Sciatic nerve (tissue), 2 donors: Measurements from ENCODE around the gene CREBBP. TPM values are rescaled to one million over a fixed set of nuclear protein-coding genes. Genes with fewer than 3 reads are reported as not detected.
"Not testable (repeated sequence)": the region's sequence is repeated elsewhere in the genome, so short reads cannot be mapped to it uniquely, and the experiment has no call there.

Source experiments
- ATAC-seq: fragments of 200-7000 bp; cut with Tn5 transposase; one replicate; pipeline ENCODE4 v1.9.1; 2020; ENCODE audit warnings: mild to moderate bottlenecking, moderate library complexity
- DNase-seq: peaks from one replicate; pipeline ENCODE4 v3.0.0-alpha.2; 2020; ENCODE audit warnings: low spot score
- intact Hi-C: fragments of 100-400 bp; cut with DNase I; formaldehyde crosslinking; loops from one replicate; pipeline ENCODE4 v1.14.2; 2022
- total RNA-seq: library from RNA; stranded (reverse); fragmentation: NEBNext Ultra II Directional; extraction: Animal tissue kit (Norgen Biotek cat#: 25700); gene quantifications from one replicate; pipeline ENCODE4 v1.2.1, GENCODE V29; 2021
- donor health status: DM: no; HTN: no; CAD: no.
- donor health status: DM: no; HTN: no; CAD: no.

The CREBBP gene
- 120 TPM for total RNA-seq

DNA sequence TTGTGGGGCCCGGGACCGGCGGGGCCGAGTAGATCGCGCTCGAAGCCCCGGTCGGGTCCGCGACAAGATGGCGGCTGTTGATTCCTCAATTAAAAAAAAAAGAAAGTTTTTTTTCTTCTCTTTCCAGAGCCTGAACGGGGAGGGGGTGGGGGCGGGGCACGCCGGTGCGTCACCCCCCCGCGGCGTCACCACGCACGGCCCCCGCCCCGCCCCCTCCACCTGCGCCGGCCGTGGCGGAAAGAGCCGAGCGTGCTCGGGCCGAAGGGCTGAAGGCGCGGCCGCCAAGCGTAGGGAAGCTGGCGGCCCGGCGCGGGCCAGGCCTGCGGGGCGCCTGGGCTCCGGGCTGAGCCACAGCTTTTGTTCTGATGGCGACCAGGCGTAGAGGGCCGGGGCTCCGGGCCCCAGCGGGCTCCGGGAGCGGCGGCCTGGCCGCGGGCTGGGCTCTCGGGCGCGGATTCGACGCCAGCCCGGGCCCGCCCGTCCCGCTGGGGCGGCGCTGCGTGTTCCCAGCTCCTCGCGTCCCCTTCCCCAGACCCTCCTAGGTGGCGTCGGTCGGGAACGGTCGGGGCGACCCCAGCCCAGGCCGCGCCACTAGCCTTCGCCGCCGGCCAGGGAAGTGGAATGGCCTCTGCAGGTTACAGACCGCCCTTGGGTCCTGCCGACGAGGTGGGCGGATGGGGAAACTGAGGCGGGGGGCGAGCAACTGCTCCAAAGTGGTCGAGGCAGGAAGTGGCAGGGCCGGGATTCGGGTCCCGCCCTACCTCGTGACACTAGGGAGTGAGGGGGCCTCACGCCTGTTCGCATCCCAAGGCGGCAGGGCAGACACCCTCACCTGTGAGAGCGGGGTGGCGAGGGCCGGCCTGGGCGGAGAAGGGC lies at the start of gene CREBBP:
TSS of gene CREBBP (minus strand) at position 91 of the 876 bp plus-strand sequence. CDS start 797 bp downstream, outside the sequence.
- ATAC-seq = peak; percentile 94
- intact Hi-C loops = no loop called here
- DNase-seq = peak; percentile 91

DNA sequence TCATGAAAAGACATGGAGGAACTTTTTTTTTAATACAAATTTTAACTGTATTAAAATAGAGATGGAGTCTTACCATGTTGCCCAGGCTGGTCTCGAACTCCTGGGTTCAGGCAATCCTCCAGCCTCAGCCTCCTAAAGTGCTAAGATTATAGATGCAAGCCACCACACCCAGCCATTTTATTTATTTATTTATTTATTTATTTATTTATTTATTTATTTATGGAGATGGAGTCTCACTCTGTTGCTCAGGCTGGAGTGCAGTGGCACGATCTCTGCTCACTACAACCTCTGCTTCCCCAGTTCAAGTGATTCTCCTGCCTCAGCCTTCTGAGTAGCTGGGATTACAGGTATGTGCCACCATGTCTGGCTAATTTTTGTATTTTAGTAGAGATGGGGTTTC lies 46.6 kb upstream of the CREBBP start:
- DNase-seq, ATAC-seq, intact Hi-C loops: not testable (repeated sequence)

DNA sequence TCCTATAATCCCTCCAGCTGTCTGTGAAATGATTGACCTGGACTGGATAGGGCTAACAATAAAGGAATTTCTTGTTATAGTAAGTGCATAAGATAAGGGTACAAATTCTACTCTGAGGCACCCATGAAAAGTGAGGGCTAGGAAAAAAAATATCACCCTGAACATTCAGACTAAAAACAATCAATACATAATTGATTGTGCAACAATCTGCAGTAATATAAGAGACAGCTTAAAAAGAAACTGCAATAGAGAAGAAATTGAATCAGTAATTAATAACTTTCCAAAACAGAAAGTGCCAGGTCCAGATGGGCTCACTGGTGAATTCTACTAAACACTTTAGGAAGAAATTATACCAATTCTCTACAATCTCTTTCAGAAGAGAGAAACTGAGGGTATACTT lies 44.2 kb upstream of the CREBBP start:
- intact Hi-C loops = no loop called here
- ATAC-seq = no peak
- no peak for DNase-seq

DNA sequence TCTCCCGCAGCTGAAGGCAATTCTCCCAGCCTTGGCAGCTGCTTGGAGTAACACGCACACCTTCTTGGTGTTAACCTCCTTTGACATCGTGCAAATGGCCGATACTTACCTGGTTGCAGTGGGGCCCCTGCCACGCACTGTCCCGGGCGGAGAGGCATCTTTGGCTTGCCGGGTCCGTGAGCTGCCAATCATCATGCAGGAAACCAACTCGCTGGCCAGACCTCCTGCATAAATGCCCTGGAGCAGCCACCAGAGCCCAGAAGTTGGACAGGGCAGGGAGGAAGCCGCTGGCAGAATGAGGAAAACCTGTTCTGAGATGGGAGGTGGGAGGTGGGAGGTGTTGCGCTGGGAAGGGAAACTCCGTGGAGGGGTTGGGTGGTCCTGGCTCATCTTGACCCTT lies 41.7 kb upstream of the CREBBP start:
- ATAC-seq (no peak), DNase-seq (peak; percentile 28)
- intact Hi-C loops = no loop called here

DNA sequence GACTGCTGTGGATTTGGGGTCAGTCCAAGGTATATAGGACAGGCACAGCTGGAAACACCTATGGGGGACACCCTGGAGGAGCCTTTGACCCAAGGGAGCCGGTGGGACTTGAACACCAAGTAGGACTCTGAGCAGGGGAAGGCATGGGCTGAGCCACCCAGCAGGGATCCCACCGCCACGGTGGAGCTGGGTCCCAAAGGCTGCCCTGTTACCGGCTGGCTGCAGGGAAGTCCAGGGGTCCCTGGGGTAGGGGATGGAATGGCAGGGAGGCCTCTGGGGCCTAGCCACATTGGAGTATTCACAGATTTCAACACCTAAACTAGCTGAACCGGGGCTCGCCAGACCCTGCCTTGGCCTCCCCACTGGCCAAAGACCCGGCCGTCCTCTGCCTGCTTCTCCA lies 39.7 kb upstream of the CREBBP start:
- intact Hi-C loops = no loop called here
- peak; percentile 36 for DNase-seq
- no peak for ATAC-seq

DNA sequence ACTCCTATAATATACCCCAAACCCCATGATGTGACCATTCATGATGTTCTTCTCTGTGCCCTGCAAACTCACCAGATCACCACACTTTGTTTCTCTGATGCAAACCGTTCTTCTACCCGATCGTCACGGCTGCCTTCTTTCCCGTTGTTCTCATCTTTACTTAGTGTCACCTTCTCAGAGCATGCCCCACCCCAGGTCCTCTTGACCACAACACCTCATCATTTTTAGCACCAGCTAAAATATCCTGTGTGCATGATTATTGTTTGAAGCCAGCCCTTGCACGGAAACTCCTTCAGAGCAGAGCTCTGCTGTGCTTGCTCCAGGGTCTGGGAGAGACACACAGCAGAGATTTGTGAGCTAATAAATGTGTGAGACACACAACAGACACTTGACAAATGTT lies 38.9 kb upstream of the CREBBP start:
- ATAC-seq = no peak
- peak; percentile 3 for DNase-seq

DNA sequence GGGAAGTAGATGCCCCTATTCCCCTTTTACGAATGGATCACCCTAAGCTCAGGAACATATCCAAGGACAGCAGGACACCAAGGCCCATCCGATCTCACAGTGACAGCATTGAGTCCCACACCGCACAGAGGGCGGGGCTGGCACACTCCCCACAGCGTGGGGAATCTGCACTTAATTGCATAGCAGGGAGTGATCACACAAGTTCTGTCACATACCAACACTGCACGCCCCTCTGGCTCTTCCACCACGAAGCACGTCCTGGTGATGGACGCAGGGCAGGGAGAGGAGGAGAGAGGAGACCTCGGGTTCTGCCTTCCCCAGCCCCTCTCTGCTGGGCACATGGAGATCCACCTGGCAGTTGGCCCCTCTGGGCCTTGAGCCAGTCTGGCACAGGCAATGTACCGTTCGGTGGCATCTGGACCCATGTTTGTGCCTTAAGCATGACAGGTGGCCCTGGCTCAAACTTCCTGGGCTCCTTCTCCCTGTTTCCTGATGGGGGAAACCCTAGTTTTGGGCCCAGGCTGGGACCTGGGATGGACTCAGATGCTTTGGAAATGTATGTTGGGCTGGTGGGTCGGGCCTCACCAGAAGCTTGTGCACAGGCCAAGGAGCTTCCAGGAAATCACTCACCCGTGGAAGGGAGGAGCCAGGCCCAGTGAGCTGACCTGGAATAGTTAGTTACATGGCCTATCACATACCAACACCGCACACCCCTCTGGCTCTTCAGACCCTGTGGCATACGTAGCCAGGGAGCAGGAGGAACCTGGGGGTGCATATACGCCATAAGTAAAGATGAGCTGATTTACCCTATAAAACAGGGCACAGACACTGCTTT lies 35.1 kb upstream of the CREBBP start:
- intact Hi-C loops = no loop called here
- peak; percentile 12 for DNase-seq
- ATAC-seq = no peak

More for the DNA sequence above, 38.9 kb upstream of the CREBBP start:
- intact Hi-C loops = no loop called here

DNA sequence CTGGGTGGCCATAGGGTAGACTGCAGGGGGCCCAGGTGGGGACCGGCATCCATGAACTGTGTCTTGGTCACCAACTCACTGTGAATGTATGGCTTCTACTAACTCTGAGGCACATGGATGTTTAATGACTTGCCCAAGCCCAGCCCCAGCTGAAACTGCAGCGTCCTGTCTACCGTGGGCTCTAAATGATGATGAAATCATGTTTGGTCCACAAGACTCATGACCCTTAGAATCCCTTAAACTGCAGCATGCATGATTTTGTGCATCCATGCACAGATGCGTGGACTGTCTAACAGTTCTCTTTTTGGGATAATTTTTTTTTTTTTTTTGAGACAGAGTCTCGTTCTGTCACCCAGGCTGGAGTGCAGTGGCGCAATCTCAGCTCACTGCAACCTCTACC lies 32.4 kb upstream of the CREBBP start:
- ATAC-seq = no peak
- DNase-seq = no peak
- intact Hi-C loops = no loop called here

DNA sequence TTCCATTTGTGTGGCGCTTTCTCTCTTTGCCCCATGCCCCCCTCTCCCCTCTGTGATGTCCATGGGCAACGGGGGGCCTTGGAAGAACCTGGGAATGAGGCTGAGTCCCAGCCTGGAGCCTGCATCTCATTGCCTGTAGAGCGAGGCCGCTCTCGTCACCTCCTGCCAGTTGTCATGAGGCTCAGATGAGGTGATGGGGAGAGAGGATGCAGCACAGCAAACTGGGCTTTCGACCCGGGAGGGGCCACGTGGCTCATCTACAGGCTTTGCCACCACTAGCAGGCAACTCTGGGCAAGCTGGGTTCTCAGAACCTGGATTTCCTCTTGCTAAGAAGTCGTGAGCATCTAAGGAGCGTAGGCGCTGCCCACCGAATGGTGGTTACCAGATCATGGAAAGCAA lies 31.9 kb upstream of the CREBBP start:
- ATAC-seq = no peak
- no peak for DNase-seq
- intact Hi-C loops = no loop called here

DNA sequence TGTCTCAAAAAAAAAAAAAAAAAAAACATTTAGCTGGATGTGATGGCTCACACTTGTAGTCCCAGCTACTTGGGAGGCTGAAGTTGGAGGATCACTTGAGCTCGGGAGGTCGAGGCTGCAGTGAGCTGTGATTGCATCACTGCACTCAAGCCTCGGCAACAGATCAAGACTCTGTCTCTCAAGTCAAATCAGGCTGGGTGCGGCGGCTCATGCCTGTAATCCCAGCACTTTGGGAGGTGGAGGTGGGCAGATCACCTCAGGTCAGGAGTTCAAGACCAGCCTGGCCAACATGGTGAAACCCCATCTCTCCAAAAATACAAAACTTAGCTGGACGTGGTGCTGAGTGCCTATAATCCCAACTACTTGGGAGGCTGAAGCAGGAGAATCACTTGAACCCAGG lies 31.2 kb upstream of the CREBBP start:
- ATAC-seq, intact Hi-C loops: not testable (repeated sequence)
- DNase-seq = peak; percentile 31

DNA sequence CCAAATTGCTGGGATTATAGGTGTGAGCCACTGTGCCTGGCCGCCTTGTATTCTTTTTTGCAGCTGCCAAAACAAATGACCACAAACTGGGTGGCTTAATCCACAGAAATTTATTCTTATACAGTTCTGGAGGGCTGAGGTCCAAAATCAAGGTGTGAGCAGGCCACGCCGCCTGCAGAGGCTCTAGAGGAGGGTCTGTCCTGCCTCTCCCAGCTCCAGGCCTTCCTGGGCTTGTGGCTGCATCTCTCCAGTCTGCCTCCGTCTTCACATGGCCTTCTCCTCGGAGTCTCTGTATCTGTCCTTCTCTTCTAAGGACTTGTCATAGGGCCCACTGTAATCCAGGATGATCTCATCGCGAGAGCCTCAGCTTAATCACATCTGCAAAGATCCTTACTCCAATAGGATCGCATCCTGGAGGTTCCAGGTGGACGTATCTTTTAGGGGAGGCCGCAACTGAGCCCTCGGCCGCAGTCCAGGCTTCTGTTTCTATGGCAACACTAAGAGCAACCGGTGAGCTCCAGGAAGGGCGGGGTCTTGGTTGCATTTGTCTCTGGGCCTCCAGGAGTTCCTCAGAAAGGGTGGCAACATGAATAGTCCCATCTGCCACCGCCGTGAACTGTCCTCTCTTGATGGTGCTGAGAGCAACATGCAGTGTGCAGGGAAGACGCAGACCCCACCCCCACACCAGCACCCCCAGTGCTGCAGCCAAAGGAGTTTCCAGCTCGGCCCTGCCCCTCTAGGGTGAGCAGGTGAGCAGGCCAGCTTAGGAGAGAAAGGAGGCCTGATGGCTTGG lies 29.5 kb upstream of the CREBBP start:
- ATAC-seq (no peak), DNase-seq (peak; percentile 23)
- intact Hi-C loops = no loop called here

DNA sequence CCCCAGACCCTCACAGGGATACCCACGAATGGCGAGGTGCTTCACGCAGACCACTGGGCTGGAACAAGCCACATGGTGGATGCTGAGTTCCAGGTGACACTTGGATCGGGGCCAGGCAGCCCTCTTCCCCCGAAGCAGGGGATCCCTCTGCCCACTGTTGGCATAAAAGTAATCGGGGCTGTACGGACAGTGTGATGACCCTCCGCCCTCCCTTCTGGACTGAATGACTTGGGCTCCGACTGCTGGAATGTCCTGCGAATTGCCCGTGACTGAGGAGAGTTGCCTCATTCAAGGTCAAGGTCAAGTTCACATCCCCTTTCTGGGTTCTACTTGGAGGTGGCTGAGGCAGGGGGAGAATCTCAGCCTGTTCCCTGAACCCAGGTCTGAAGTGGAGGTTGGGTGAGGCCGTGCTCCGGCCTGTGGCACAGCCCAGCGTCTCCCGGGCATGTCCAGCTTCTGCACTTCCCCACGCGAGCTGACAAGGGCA lies 28.5 kb upstream of the CREBBP start:
- ATAC-seq (no peak), DNase-seq (peak; percentile 54)

DNA sequence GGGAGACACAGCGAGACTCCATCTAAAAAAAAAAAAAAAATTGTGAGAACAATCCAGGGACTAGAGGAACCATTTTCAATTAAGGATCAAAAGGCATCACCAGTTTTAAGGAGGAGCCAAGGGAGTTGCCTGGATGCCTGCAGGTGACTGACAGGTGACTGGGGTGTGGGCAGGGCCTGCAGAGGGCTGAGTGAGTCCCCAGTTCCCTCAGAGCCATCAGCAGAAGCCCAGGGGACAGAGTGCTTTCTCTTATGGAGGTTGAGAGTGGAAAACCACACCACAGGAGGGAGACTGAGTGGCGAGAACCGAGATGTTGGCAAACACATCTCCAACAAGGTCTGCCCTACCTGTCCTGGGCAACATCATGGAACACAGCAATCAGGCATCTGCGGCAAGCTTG lies 27.1 kb upstream of the CREBBP start:
- DNase-seq (no peak), ATAC-seq (no peak)

More for the DNA sequence above, 28.5 kb upstream of the CREBBP start:
- intact Hi-C loops = no loop called here

DNA sequence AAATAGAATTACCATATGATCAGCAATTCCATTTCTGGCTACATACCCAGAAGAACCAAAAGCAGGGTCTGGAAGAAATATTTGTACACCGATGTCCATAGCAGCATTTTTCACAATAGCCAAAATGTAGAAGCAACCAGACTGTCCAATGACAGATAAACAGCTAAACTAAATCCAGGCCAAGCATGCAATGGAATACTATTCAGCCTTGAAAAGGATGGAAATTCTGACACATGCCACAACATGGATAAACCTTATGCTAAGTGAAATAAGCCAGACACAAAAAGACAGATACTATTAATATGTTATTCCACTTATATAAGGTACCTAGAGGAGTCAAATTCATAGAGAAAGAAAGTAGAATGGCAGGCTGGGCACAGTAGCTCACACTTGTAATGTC lies 25.9 kb upstream of the CREBBP start:
- DNase-seq (no peak), ATAC-seq (no peak)
- intact Hi-C loops = no loop called here

More for the DNA sequence above, 27.1 kb upstream of the CREBBP start:
- intact Hi-C loops = no loop called here

DNA sequence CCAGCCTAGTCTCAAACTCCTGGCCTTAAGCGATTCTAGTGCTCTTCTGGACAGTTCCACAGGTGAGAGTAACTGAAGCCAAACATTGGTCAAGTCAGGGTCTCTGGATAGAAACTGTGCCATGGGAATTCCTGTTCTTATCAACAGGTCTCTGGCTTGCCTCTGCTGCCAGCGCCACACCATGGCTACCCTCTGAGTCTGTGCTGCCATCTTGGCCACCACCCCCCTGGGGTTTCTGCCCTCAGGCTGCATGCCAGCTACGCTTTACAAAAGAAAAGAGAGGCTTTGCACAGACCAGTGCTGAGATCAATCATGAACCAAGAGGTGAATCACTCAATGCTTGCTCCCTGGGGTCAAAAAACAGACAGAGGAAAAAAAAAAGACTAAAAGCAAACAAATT lies 24.4 kb upstream of the CREBBP start:
- ATAC-seq (no peak), DNase-seq (no peak)
- intact Hi-C loops = no loop called here

DNA sequence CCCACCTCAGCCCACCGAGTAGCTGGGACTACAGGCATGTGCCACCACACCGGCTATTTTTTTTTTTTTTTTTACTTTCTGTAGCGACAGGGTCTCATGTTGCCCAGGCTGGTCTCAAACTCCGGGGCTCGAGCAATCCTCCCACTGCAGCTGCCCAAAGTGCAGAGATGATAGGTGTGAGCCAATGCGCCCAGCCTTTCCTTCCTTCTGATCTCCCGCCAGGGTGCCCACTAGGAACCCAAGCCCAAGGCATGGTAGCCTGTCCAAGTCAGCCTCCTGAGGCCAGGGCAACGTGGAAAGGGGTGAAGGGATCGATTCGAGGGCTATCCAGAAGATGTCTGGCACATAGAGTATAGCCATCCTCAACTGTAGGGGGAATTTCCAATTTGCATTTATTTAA lies 9.6 kb upstream of the CREBBP start:
- DNase-seq (peak; percentile 19), ATAC-seq (no peak)
- intact Hi-C loops = no loop called here

DNA sequence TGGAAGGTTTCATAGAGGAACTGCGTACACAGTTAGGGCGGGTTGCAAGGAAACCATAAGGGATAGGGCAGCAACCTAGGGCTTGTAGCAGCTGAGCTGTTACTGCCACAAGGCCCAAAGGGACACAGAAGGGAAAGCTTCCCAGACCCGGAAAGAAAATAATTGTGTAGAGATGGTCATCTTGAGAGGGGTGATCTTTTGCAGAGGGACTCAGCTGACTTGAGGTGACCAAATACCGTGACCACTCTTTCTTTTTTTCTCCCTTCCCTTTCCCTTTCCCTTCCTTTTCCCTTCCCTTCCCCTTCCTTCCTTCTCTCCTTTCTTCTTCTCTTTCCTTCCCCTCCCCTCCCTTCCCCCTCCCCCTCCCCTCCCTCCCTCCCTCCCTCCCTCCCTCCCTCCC lies 8.5 kb upstream of the CREBBP start:
- intact Hi-C loops = no loop called here
- DNase-seq = peak; percentile 6
- no peak for ATAC-seq

DNA sequence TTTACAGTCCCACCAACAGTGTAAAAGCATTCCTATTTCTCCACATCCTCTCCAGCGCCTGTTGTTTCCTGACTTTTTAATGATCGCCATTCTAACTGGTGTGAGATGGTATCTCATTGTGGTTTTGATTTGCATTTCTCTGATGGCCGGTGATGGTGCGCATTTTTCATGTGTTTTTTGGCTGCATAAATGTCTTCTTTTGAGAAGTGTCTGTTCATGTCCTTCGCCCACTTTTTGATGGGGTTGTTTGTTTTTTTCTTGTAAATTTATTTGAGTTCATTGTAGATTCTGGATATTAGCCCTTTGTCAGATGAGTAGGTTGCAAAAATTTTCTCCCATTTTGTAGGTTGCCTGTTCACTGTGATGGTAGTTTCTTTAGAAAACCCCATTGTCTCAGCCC lies 5.5 kb upstream of the CREBBP start:
- ATAC-seq, DNase-seq, intact Hi-C loops: not testable (repeated sequence)

DNA sequence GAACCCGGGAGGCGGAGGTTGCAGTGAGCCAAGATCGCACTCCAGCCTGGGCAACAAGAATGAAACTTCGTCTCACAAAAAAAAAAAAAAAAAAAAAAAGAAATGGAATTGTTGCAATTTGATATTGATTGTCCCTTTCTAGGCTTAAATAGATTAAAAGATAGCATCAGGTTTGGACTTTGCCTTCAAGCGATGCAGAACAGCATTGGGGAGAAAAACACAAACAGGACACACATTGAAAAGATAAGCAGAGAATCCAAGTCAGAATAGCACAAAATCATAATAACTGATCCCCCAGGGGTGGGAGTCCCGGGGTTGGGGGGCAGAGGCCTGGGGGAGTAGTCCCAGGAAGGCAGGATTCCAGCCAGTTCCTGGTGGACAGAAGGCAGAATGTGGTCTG lies 3.9 kb upstream of the CREBBP start:
- intact Hi-C loops = no loop called here
- no peak for DNase-seq
- ATAC-seq = no peak
